ENCODE results near the gene ANGPTL2.

- TF ChIP-seq CTCF (IDR thresholded peaks at IDR 0.05; ENCODE audit: borderline replicate concordance, extremely low read depth, low read length, poor library complexity, severe bottlenecking) (no peak), EZH2 (IDR thresholded peaks at IDR 0.05; ENCODE audit: borderline replicate concordance, low read depth, low read length, severe bottlenecking) (no peak)
These were observed 10.4 kb downstream of the ANGPTL2 start for GRCh38 chr9:127112056-127112455.

Data from DND-41 (cell line).